Glomerular endothelial cell (primary cell): ENCODE results near the gene ESYT3. TPM values are rescaled to one million over a fixed set of nuclear protein-coding genes. Genes with fewer than 3 reads are reported as not detected.

ENCODE experiments used
- DNase-seq: peaks from one replicate; pipeline ENCODE4 v3.0.0-alpha.2; 2011; ENCODE audit warnings: low read depth, low spot score; ENCODE audit errors: extremely low read depth
- total RNA-seq: library from RNA; depleted of rRNA; stranded (reverse); fragments of >200 nt; gene quantifications from 2 replicates; pipeline ENCODE4 v1.2.3, GENCODE V29; 2015

ESYT3 gene, protein sequence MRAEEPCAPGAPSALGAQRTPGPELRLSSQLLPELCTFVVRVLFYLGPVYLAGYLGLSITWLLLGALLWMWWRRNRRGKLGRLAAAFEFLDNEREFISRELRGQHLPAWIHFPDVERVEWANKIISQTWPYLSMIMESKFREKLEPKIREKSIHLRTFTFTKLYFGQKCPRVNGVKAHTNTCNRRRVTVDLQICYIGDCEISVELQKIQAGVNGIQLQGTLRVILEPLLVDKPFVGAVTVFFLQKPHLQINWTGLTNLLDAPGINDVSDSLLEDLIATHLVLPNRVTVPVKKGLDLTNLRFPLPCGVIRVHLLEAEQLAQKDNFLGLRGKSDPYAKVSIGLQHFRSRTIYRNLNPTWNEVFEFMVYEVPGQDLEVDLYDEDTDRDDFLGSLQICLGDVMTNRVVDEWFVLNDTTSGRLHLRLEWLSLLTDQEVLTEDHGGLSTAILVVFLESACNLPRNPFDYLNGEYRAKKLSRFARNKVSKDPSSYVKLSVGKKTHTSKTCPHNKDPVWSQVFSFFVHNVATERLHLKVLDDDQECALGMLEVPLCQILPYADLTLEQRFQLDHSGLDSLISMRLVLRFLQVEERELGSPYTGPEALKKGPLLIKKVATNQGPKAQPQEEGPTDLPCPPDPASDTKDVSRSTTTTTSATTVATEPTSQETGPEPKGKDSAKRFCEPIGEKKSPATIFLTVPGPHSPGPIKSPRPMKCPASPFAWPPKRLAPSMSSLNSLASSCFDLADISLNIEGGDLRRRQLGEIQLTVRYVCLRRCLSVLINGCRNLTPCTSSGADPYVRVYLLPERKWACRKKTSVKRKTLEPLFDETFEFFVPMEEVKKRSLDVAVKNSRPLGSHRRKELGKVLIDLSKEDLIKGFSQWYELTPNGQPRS
- total RNA-seq: not detected in 2 replicates

DNA sequence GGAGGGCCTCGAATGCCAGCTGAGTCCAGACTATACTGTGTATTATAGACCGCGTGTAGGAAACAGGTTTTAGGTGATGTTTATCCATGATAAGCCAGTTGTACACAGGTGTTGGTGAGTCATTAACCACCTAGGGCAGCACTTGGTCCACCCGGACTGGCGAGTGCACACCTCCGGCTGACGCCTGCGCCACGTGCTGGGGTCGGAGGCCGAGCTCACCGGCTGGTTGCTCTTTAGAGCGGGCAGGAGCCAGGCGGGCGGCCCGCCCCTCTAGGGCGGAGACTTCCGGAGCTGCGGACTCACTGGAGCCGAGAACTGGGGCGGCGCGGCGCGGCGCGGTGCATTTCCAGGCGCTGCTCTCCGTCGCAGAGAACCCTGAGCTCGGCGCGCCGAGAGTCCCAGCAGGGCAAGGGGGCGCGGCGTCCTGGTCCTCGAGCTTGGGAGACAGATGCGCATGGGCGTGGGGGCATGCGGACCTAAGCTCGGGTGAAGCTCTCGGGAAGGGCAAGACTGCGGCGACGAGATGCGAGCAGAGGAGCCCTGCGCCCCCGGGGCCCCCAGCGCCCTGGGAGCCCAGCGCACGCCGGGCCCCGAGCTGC lies at the start of gene ESYT3:
TSS of gene ESYT3 (plus strand) at position 341 of the 599 bp plus-strand sequence. CDS start at position 524, 183 bp downstream.
- DNase-seq: no peak

DNA sequence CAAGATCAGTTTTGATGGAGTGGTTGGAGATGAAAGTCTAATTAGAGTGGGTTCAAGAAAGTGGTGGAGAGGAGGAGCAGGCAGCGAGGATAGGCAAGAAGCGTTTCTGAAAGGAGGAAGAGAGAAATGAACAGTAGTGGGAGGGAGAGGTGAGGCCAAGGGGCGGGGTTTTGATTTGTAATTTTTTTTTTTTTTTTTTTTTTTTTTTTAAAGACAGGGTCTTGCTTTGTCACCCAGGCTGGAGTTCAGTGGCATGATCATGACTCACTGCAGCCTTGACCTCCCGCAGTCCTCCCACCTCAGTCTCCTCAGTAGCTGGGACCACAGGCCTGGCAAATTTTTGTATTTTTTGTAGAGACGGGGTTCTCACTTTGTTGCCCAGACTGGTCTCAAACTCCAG lies 49.4 kb upstream of the ESYT3 start:
- DNase-seq: no peak

DNA sequence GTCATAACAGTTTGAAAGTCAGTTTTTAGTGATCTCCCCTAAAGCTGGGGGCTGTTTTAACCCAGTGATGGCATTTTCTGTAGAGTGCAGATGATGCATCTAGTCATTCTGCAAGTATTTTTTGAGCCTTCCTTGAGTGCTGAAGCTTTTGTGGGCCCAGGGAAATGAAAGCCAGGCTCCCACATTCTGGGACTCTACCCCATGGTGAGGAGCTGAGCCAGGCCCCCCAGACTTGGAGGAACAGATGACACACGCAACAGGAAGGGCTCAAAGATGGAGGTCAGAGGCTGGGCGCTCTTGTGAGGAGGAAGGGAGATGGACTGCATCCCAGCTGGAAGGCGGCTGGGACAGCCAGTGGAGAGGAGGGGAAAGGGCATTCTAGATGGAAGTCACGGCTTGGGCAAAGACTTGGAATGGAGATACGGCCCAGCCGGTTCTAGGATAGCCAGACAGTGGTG lies 45.2 kb upstream of the ESYT3 start:
- no peak for DNase-seq

DNA sequence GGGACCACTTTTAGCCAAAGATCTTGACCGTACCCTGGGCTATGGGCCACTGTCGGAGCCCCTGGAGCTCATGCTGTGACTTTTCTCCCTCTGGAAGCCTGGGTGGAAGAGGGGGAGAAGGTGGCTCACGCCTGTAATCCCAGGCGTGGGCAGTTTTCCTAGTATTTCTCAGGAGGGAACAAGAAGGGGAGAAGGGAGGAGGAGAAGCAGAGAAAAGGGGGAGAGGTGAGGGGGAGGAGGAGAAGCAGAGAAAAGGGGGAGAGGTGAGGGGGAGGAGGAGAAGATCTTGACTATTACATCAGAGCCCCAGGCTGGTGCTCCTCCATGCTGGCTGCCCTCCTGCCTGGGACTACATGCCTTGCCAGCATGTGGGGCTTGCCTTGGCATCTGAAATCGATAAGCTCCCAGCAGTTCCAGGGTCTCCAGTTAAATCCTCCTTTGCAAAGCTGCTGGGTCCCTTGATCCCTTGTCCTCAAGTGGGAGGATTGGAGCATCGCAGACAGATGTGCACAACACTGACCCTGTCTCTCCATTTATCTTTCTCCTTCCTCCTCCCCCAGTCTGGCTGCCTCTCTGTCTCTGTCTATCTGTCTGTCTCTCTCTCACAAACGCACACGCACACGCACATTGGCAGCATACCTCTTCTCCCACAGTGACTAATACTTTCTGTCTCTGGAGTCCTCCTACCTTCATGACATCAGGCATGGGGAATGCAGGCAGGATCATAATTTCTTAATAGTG lies 44.4 kb upstream of the ESYT3 start:
- no peak for DNase-seq

DNA sequence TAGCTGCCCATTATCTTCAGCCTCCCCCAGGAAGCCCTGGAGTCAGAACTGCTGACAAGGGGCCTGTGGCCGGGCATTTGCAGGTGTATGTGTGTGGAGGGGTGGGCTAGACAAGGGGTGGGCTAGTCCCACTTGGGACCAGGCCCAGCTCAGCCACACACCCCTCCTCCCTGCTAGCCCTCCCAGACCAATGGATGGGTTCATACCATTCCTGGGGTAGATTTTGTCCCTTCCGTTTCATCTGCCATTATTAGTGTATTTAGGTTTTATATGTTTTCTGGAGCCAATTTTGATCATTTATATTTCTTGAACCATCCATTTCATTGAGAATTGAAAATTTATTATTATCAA lies 43.9 kb upstream of the ESYT3 start:
- DNase-seq: no peak

DNA sequence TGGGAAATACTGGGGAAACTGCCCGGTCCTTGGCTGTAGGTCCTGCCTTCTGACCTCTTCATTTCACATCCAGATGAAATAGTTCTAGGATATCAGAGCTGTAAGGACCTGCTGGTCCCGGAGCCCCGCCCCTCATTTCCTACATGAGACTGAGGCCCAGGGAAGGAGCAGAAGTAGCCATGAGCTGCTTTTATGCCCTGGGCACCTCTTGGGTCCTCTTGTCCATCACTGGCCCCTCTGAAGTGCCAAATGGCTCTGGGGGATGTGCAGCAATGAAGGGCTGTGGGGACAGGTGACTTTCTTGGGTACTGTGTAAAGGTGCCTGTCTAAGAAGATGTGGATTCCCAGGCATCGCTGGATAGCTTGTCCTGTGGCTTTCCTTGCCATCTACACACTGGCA lies 40.3 kb upstream of the ESYT3 start:
- no peak for DNase-seq

DNA sequence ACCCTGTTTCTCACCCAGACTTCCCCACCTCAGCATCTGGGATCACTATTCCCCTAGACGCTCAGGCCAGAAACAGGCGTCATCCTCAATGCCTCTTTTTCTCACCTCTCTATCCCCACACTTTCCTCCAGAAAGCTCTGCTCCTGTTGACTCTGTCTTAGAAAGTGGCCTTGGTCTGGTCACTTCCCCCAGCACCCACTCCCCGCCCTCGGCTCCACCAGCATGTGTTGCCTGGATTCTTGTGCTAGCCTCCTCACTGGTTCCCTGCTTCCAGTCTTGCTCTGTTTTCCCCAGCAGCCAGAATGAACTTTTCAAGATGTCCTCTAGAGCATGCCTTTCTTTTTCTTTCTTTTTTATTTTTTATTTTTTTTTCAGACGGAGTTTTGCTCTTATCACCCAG lies 39.7 kb upstream of the ESYT3 start:
- DNase-seq: no peak

DNA sequence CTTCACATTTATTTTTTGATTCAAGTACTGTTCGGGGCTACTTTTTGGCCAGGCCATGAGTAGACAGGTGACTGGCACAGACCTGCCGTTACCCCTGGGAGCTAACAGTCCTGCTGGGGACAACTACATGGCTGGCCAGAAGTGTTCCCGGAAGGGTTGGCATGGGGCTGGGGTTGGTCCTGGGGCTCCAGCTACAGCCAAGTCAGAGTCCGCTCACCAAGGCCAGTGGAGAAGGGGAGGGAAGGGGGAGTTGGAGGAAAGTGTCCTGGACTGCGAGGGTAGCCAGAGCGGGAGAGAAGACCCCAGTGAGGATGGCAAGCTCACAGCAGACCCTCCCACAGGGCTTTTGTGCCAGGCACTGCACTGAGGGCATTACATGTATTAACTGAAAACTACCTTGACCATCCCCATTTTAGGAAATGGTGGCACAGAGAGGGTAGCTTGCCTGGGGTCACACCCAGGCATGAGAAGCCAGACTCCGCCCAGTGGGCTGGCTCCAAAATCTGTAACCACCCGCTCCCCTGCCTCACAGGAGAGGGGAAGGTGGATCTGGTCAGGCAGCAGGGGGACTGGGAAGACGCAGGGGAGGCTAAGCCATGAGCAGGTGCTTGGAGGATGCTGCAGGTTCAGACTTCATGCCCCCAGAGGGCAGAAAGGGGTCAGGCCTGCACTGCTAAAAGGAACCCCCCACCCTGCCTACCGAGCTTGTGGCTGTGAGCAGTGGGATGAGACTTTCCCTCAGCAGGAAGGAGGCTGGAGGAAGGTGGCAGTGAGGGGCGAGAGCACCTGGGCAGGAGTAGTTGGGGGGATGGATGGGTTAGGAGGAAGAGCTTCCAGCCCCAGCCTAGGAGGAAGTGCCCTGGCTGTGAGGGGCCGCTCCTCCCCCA lies 38.3 kb upstream of the ESYT3 start:
- DNase-seq: no peak

DNA sequence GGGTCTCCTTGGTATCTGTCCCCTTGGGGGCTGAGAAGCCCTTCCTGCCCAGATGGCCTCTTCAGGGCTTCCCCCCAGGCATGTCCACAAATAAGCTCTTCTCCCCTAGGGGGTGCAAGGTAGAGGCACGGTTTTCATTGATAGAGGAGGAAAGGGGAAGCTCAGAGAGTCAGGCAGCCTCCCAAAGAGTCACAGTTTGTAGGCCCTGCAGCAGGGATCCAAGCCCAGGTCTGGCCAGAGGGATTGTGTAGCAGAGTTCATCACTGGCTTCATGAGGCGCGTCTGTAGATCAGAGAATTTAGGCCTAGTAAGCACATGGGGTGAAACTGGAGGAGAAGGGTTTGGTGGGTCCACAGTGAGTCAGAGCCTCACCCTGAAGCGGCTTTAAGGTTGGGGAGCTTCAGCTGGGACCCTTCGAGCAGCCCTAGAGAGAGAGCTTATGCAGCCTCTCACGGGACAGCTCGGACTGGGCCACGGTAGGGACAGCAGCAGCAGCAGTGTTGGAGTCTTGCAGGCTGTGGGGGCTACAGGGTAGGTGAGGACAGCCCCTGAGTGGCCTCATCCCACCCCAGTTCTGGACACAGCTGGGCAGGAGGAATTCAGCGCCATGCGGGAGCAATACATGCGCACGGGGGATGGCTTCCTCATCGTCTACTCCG lies 37.5 kb upstream of the ESYT3 start:
- no peak for DNase-seq

DNA sequence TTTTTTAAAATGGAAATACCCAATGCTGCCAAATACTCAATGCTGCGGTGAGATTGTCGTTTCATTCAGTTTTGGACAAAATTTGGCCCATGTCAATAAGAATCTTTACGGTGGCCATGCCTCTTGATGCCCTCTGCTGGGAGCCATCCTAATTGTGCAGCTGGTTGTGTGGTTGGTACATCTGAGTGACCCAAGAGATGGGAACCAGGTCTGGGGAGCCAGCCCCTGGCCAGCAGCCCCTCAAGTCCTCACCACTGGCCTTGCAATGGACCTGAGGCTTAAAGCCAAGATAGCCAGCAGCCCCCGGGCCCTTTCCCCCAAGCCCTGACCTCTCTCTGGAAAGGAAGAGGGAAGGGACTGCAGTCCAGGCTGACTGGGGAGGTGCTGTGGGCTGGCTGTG lies 36.4 kb upstream of the ESYT3 start:
- no peak for DNase-seq

DNA sequence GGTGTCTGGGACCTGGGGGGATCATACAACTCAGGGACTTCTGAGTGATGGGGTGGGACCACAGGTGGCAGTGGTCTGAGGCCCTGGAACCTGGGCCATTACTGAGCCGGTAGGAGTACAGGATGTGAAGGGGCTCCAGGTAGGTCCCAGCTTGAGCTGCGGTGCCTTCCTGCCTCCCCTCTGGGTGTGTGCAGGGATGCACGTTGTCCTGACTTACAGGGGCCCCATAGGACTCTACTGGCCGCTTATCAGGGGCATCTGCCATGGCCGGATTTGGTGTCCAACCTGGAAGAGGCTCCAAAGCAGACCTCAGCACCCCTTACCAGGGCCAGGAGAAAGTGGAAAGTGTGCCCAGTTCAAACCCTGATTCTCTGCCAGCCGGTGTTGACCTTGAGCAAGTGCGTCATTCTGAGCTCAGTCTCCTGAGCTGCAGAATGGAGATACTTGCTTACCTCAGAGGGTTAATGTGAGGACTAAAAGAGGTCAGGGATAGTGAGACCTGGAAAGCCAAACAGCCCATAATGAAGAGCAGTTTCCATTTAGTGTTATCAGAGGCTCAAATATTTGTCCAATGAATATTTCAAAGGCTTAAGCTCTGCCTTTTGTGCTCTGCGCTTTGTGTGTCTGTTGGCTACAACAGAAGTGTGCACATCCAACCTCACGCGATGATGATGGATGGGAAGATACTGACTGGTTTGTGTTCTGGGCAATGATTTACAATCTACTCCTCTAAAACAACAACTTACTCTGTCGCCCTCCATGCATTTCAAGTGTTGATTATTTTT lies 35.4 kb upstream of the ESYT3 start:
- no peak for DNase-seq

DNA sequence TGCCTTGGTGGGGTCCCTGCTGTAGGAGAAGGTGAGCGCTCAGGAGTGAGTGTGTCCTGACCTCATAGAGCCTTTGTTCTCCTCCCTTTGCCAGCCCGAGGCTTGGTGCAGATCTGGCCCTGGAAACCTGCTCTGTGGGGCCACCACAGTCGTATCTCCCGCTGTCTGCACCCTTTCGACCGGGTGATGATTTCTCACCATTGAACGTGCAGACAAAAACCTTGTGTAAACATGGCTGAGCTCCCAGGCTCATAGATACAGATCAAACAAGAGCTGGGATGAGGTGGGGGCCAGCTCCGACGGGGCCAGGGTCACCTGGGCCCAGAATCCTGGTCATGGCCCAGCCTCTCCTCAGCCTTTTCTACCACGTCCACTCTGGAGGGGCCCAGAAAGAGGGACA lies 34.6 kb upstream of the ESYT3 start:
- no peak for DNase-seq

DNA sequence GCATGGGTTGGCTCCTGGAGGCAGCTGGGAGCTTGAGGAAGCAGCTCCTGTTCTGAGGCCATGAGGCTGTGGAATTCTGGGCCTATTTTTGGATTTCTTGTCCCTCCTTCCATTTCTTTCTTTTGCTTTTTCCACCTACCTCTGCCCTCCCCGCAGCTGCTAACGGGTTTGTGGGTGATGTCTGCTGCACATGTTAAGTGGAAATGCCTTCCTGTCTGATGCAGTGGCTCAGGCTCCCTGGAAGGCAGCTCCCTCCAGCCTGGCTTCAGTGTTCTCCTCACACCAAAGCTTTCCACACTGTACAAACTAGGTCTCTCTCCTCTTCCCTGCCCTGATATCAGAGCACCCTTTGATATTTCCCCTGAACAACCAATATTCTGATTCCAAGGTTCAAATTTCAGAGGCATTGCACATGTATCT lies 33.8 kb upstream of the ESYT3 start:
- DNase-seq: no peak

DNA sequence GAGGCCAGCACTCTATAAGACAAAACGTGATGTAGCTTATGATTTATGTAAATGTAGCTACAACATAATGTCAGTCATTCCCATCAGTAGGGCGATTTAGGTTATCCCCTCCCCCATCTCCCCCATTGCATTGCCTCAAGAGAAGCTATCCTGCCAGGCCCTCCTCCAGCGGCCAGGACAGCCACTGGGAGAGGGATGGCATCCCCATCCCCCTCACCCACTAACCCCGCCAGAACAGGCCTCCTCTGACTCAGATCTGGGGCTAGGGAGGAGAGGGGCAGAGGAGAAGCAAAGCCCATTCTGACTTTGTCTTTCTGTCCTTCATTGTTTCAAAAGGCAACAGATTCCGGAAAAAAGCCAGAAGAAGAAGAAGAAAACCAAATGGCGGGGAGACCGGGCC lies 32.6 kb upstream of the ESYT3 start:
- no peak for DNase-seq

DNA sequence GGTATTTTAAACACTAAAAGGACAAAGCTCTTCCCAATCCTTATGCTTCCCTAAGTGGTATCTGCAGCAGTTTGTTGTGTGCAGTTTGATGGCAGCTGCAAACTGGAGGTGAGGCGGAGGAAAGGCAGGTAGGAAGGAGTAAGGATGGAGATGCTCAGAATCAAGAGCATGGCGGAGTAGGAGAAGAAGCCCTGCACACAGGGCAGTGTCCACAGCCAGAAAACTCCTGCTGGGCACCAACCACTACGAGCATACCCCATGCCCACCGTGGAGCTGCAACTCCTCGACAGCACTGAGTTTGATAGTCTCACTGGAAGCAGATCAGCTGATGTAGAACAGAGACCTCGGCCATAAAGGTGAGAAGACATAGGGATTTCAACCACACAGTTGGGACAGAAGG lies 30.3 kb upstream of the ESYT3 start:
- DNase-seq: no peak

DNA sequence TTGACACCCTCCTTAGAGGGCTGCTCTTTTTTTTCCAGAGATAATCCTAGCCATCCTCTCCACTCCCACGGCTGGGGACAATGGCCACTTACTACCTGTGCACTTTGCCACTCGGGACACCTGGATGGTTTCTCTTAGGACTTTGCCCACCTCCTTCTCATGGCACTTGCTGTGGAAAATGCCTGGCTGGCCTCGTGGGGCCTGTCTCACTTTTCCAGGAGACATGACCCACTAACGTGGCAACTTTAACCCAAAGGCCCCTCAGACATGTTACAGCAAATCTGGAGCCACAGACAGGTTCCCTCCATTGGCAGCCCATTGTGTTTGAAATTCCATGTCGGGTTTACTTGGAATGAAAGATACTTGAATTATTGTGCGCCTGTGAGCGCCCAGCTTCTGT lies 29.4 kb upstream of the ESYT3 start:
- DNase-seq: no peak

DNA sequence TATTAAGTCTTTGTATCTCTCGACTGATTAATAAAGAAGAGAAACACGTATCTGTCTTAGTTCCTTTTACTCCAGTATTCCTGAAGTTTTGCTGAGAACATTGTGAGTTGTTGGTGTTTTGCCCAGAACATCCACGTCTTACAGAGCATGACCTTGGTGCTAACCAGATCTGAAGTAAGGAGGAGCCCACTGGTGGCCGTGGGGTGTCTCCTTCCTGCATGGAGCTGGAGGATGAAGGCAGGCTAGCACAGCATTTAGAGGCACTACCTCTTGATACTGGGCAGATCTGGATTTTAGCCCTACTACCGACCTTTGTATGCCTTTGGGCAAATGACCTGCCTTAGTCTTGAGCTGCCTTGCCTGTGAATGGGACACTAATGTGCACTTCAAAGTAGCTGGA lies 28.9 kb upstream of the ESYT3 start:
- DNase-seq: no peak

DNA sequence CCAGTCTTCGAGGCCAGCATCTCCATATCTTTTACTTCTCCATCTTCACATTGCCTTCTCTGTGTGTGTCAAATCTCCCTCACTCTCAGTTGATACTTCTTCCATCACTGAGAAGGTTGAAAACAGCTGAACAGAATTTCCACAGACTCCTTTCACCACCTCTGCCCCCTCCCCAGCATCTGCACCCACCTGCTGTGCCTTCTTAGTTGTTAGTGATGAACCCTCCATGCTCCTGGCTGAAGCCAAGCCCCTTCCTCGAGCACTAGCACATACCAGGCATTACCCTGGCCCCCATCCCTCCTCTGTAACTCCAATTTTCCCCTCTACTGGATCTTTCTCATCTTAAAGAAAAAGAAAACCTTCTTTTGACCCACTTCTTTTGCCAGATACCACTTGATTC lies 27.8 kb upstream of the ESYT3 start:
- no peak for DNase-seq
